Muscle of leg (tissue), 11 donors: ENCODE results near the gene DGAT2. TPM values are rescaled to one million over a fixed set of nuclear protein-coding genes. Genes with fewer than 3 reads are reported as not detected.

Experiments used
- DNase-seq: peaks from one replicate; pipeline ENCODE4 v3.0.0; 2013
- H3K27ac ChIP-seq: one replicate; pipeline ENCODE4 v1.5.1; 2013; ENCODE audit warnings: mild to moderate bottlenecking, low read length, control low read depth
- H3K27me3 ChIP-seq: one replicate; pipeline ENCODE4 v1.6.1; 2013; ENCODE audit warnings: low read length; ENCODE audit not compliant: control insufficient read depth, insufficient read depth
- H3K36me3 ChIP-seq: one replicate; pipeline ENCODE4 v1.6.1; 2013; ENCODE audit warnings: low read length; ENCODE audit not compliant: control insufficient read depth, insufficient read depth
- H3K4me1 ChIP-seq: one replicate; pipeline ENCODE4 v1.6.1; 2013; ENCODE audit warnings: low read length; ENCODE audit not compliant: control insufficient read depth, insufficient read depth
- H3K4me3 ChIP-seq: one replicate; pipeline ENCODE4 v1.5.1; 2013; ENCODE audit warnings: low read length, control low read depth
- H3K9me3 ChIP-seq: replicated peaks from 2 replicates; pipeline ENCODE4 v1.6.1; 2013; ENCODE audit warnings: low read depth, low read length; ENCODE audit not compliant: control insufficient read depth
- WGBS: methylation state at CpG from one replicate; pipeline ENCODE4 v1.1.5; 2013; ENCODE audit warnings: missing lambda C conversion rate; ENCODE audit not compliant: insufficient coverage; 5-methylcytosine and 5-hydroxymethylcytosine counted together
- polyA plus RNA-seq, 8 donors: library from polyadenylated mRNA; unstranded; fragments of 120-200 nt; gene quantifications; one replicate each; pipeline versions ENCODE4 v1.2.1 to v1.2.3, GENCODE V29; 2013; ENCODE audit warnings: inconsistent platforms in 1 of 8, low replicate concordance in 1 of 8; ENCODE audit not compliant: insufficient read length in 8 of 8, insufficient read depth in 1 of 8
- total RNA-seq: library from RNA; stranded (reverse); fragments of 120-200 nt; gene quantifications from one replicate; pipeline ENCODE4 v1.2.4, GENCODE V29; 2013

The DGAT2 gene
- total and polyA plus RNA-seq, 9 donors: 0.31 to 3.8 (median 0.65) TPM

GRCh38 chr11:75811485-75811884, 42.9 kb downstream of the DGAT2 start:
- Histone ChIP-seq H3K27ac (no peak overlapping the region), H3K4me3 (no peak overlapping the region), H3K9me3 (no peaks in the 10 kb centered on the region), H3K36me3 (no peaks in the 10 kb centered on the region), H3K4me1 (peaks cover 16% of the 10 kb centered on the region), H3K27me3 (no peaks in the 10 kb centered on the region)
- no peak for DNase-seq
- 60% methylated on average over 1 of the region's 2 CpGs for WGBS

GRCh38 chr11:75812542-75813040, 44.0 kb downstream of the DGAT2 start:
- Histone ChIP-seq H3K4me3 (no peak overlapping the region), H3K9me3 (no peaks in the 10 kb centered on the region), H3K27ac (no peak overlapping the region), H3K4me1 (peaks cover 21% of the 10 kb centered on the region), H3K36me3 (no peaks in the 10 kb centered on the region), H3K27me3 (no peaks in the 10 kb centered on the region)
- WGBS: 67% methylated on average over 1 of the region's 2 CpGs
- no peak for DNase-seq

DNA sequence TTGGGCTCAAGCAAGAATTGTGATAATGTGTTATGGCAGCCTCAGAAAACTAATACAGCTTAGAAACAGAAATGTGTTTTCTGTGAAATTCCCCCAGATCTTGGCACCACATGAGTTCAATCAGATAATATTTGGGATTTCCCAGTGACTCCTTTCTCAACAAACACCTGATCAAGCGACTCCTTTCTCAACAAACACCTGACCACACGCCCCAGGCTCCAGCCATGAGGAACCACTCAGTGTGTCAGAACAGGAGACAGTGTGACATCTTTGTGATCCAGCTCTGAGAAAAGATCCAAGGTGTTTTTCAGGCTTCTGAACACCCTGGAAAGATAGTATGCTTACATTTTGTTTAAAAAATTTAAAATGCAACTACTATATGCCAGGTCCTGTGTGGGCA, 44.5 kb downstream of the DGAT2 start:
- Histone ChIP-seq H3K27ac (peak overlapping the region; percentile 48), H3K4me1 (peaks cover 21% of the 10 kb centered on the region), H3K27me3 (no peaks in the 10 kb centered on the region), H3K4me3 (no peak overlapping the region), H3K9me3 (no peaks in the 10 kb centered on the region), H3K36me3 (no peaks in the 10 kb centered on the region)
- WGBS: 100% methylated on average over 2 of the region's 2 CpGs
- DNase-seq: no peak

DNA sequence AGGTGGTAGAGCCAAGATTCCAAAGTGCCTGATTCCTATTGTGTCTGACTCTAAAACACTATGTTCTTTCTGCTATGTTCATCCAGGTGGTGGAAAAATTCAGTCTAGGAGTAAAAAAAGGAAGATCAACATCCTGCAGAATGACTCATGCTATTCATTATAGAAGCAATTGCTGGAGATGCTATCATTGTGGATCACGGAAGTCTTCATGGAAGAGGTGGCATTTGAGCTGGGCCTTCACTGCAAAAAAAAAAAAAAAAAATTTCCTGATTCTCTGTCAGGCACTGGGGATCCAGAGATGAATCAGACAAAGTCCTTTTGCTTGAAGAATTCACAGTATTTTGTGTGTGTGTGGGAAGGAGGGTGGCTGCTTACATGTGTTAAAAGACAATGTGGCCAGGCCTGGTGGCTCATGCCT, 45.1 kb downstream of the DGAT2 start:
- no peaks in the 10 kb centered on the region for H3K9me3 ChIP-seq
- peaks cover 21% of the 10 kb centered on the region for H3K4me1 ChIP-seq
- H3K27me3 ChIP-seq: no peaks in the 10 kb centered on the region
- no peak overlapping the region for H3K4me3 ChIP-seq
- 71% methylated on average over 1 of the region's 1 CpG for WGBS
- peak overlapping the region; percentile 95 for H3K27ac ChIP-seq
- no peaks in the 10 kb centered on the region for H3K36me3 ChIP-seq
- DNase-seq: no peak

- 2% methylated on average over 10 of the region's 12 CpGs for WGBS
- H3K4me1 ChIP-seq: peaks cover 21% of the 10 kb centered on the region
- H3K9me3 ChIP-seq: no peaks in the 10 kb centered on the region
- no peaks in the 10 kb centered on the region for H3K36me3 ChIP-seq
- H3K4me3 ChIP-seq: peak overlapping the region; percentile 89
- H3K27me3 ChIP-seq: no peaks in the 10 kb centered on the region
- peak overlapping the region; percentile 95 for H3K27ac ChIP-seq
- DNase-seq: no peak
These were observed 45.7 kb downstream of the DGAT2 start for GRCh38 chr11:75814363-75814676.

DNA sequence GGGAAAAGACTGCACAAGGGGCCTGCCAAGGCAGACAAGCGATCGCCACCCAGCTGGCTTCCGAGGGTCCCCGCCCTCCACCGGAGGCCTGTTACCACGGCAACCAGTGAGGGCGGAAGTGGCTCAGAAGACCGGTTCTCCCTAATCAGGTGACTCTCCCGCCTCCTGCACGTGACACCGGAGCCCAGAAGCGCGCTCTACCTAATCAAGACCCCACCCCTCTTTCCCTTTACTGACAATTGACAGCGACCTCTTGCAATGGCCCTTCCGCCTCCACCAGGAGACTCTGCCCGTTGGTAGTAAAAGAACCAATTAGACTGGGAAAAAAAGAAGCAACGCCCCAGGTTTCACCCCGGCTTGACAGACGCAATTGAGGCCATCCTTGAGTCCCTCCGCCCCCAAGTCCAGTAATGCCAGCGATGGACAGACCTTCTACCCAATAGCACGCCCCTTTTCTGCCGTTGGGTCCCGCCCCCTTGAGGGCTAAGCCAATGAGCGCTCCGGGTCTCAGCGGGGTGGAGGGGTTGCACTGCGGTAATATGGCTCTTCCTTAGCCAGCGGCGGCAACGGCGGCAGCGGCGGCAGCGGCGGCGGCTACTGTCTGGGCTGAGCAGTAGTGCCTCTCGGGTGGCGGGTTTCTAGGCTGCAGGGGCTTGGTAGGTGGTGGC, 46.2 kb downstream of the DGAT2 start, which contains the start of gene UVRAG:
Gene UVRAG, plus strand, starts transcription at position 534 of the 668 bp plus-strand sequence. CDS start 198 bp downstream, outside the sequence.
- Histone ChIP-seq H3K9me3 (no peaks in the 10 kb centered on the region), H3K4me1 (peaks cover 21% of the 10 kb centered on the region), H3K4me3 (peak within 1 kb of the TSS; percentile 89), H3K27me3 (no peaks in the 10 kb centered on the region), H3K36me3 (no peaks in the 10 kb centered on the region), H3K27ac (peak within 1 kb of the TSS; percentile 95)
- WGBS: under 1% methylated on average over 28 of the region's 39 CpGs
- DNase-seq: peak; percentile 100

- Histone ChIP-seq H3K27ac (peak overlapping the region; percentile 95), H3K36me3 (no peaks in the 10 kb centered on the region), H3K9me3 (no peaks in the 10 kb centered on the region), H3K27me3 (no peaks in the 10 kb centered on the region), H3K4me1 (peaks cover 21% of the 10 kb centered on the region), H3K4me3 (peak overlapping the region; percentile 89)
- no peak for DNase-seq
- under 1% methylated on average over 50 of the region's 60 CpGs for WGBS
These were observed 47.0 kb downstream of the DGAT2 start for GRCh38 chr11:75815345-75816168.

DNA sequence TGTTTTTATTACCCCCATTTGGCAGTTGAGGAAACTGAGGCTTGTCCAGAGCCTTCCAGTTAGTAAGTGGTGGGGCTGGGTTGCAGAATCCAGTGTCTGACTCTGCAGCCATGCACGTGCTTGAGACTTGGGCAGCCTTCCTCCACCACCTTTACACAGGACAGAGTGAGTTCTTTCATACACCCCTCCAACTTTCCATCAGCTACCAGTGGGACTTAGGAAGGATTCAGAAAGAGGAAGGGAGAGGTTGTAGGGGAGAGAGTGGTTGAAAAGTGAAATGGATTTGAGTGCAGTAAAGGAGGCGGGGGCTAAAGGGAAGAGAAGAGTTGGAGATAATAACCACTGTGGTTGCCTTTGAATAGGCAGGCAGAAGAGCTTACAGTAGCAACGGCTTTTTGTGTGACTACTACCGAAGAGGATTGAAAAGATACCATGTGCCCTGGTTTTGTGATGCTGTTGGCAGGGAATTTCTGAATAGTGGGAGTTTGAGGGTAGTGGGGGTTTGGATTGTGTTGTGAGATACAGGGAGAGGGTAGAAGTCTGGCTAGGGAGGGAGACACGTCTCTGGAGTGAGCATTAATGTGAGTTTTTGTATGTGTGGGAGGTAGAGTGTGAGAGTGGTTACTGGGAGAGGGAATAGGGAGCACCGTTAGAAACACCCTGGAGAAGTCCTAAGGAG, 48.1 kb downstream of the DGAT2 start:
- H3K27me3 ChIP-seq: no peaks in the 10 kb centered on the region
- H3K4me3 ChIP-seq: peak overlapping the region; percentile 89
- 26% methylated on average over 5 of the region's 6 CpGs for WGBS
- H3K4me1 ChIP-seq: peaks cover 21% of the 10 kb centered on the region
- no peak overlapping the region for H3K27ac ChIP-seq
- H3K36me3 ChIP-seq: no peaks in the 10 kb centered on the region
- no peak for DNase-seq
- H3K9me3 ChIP-seq: no peaks in the 10 kb centered on the region

- H3K4me3 ChIP-seq: no peak overlapping the region
- no peaks in the 10 kb centered on the region for H3K36me3 ChIP-seq
- H3K9me3 ChIP-seq: no peaks in the 10 kb centered on the region
- H3K4me1 ChIP-seq: peaks cover 13% of the 10 kb centered on the region
- no peaks in the 10 kb centered on the region for H3K27me3 ChIP-seq
- no peak overlapping the region for H3K27ac ChIP-seq
- no peak for DNase-seq
- WGBS: no CpG with 5 or more reads among the region's 1 CpG
These were observed 52.1 kb downstream of the DGAT2 start for GRCh38 chr11:75820645-75821044.

GRCh38 chr11:75821202-75821601, 52.6 kb downstream of the DGAT2 start:
- H3K9me3 ChIP-seq: no peaks in the 10 kb centered on the region
- 85% methylated on average over 4 of the region's 5 CpGs for WGBS
- H3K27me3 ChIP-seq: no peaks in the 10 kb centered on the region
- no peak overlapping the region for H3K27ac ChIP-seq
- DNase-seq: no peak
- peaks cover 8% of the 10 kb centered on the region for H3K4me1 ChIP-seq
- no peak overlapping the region for H3K4me3 ChIP-seq
- H3K36me3 ChIP-seq: no peaks in the 10 kb centered on the region
